ENCODE measurements around the gene PPIP5K1. TPM values are rescaled to one million over a fixed set of nuclear protein-coding genes. Genes with fewer than 3 reads are reported as not detected.

Gene PPIP5K1
- total RNA-seq, result 99.2 TPM

DNA sequence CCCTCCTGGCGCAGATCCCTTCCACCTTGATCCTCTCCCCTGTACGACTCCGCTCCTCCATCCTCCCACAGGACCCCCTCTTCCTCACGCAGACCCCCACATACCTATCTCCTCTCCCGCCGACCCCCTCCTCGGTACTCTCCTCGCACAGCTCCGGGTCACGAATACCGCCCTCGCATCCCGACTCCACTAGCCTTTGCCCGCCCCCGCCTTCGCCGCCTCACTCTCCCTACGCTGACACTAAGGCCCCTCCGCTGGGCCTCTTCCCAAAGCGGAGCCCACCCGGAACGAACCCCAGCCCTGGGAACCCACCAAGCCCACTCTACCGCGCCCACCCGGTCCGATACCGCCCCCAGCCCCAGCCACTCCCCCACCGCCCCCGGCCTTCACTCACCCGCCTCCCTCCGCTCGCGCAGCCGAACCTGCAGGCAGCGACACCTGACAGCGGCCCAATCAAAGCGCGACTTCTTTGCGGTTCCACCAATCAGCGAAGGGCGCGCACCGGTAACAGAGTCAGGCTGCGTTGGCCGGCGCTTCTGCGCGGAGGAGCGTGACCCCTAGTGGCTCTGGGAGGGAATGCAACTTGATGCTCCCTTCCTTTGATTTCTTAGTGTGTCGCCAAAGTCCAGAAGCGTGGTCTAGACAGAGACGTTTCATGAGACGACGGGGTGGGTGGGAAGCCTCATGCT, at the start of gene PPIP5K1:
Gene PPIP5K1 (minus strand): TSS at position 431 of the 689 bp plus-strand sequence. CDS start 5,704 bp downstream, outside the sequence.

DNA sequence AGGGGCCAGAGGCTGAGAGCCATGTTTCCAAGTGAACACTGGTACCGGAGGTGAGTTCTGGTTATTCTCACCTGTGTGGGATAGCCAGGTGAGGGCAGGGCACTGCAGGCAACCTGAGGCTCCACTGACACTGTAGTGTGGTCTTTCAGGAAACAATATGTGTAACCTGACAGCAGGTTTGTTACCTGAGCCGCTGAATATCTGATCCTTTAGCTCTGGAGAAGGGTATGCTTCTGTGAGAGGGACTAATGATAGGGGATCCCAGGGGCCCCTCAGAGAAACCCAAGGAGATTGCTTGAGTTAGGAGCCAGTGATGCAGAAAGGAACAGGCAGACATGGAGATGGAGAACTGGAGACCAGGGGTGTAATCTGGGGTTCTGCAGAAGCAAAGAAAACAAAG, 28.7 kb upstream of the PPIP5K1 start, which contains the start of gene STRC:
Gene STRC (minus strand): TSS at position 101 of the 400 bp plus-strand sequence. CDS start 78 bp downstream, at position 23.

DNA sequence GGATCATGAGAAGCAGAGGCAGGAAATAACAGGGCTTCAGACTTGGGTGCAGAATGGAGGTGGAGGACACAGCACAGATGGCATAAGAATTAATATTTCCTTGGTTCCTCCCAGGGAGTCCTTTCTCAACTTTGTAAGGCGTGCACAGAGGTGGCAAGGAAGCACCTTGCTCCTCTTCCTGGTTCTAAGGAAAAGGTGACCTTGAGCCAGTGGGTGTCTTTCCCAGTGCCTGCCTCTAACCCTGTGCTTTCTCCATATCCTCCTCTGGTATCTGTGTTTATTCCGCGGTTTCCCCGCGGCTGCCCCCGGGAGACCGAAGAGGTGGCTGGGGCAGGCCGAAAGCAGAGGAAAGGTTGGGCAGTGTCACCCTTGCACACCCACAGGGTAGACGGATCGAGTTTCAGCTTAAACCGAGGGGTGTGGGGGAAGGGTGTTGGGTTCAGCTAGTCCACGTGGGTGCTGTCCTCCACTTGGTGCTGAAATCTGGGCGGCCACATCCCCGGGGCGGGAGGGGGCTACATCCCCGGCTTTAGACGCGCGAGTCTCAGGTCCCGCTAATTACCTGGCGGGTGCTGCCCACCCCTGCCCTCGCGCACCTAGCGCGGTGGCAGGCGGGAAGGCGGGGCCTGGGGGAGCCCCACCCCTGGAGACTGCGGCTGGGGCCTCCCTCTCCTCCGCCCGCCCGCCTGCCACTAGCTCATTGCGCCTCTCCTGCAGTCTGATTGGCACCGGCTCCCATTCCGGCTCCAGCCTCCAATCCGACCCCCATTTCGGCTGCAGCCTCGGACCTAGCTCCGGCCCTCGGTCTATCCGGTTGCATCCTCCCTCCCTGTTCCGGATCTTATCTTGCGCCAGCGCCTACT, 3.6 kb upstream of the PPIP5K1 start, which contains the start of gene CKMT1B:
Gene CKMT1B (plus strand): TSS at position 700 of the 863 bp plus-strand sequence. CDS start 192 bp downstream, outside the sequence.

DNA sequence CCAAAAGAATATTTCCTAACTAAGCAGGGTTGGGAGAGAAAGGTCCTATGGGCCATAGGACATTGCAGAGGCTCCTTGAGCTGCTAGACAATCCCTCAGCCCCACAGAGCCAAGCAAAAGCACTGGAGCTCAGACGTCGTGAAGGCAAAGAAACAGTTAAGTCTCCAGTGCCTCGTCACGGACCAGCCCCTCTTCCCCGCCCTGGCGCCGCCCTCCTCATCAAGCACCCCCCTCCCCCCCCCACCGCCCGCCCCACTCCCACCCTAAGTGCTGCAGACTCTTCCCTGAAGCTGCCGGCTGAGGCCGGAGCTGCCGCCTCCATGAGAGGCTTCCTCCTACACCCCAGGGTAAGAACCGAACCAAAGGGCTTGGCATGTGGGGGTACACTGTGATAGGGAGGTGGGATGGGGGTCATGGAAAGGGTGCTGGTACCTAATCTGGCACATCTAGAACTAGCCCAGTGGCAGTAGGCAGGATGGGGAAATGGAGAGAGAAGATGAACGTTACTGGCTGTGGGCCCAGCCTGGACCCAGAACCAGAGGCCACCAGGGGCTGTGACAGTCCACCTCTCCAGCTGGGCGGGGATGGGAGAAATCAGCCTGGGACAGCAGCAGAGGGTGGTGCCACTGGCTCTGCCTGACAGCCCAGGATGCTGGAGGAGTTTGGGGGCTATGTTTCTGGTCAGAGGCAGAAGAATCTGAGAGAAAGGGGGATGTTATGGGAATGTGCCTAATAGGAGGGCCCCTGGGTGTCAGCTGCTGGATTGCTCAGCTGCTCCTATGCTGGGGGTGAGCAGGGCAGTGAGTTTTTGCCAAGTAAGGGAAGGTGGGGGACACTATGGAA, 72.4 kb downstream of the PPIP5K1 start, which contains the start of gene MAP1A:
Gene MAP1A (plus strand): TSS at position 255 of the 843 bp plus-strand sequence. CDS start 3,866 bp downstream, outside the sequence.

DNA sequence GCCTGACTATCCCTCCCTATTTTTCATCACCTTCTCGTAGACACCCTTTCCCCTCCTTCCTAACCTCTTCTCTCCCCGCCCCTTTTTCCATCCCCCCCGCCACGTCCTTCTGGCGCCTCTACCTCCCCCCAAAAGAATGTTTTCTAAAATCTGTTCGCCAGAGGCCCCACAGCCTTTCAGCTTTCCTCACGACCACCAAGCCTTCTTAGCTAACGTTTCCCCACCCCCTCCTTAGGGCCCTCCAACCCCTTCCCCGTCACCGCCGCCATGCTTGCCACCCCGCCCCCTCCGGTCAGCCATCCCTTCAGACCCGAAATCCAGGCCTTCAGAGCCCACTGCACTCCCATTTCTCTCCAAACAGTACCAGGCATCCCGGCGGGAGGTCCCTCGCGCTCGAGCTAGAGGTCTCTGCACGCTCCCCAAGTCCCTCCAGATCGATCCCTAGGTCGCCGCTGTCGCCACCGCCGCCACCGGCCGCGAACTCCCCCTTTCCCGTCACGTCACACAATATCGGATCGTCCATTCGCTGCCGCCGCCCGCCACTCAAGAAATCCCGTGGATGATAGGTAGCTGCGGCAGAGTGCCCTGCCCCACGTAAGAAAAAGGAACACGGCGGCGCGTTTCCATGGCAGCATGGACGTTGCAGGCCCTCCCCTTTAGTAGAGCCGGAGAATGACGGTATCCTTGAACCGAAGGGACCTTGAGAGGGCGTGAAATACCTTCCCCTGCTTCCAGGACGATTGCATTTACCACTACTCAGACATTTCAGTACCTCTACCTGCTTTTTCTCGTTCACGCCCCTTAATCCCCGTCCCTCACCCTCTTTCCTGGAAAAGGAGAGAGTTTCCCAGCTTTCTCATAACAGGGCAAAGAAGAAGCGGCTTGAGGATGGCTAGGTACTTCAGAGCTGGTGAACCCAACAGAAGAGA, 97.1 kb downstream of the PPIP5K1 start, which contains the start of gene TP53BP1:
Gene TP53BP1 (minus strand): TSS at position 484 of the 929 bp plus-strand sequence. CDS start 113 bp downstream, at position 371.

Small RNAs within 50 kb of the gene (small RNA-seq; reads per million reads assigned to genes)
- gene RNU6-554P (ENCODE audit: low replicate concordance) (not detected), gene RNU6-610P (ENCODE audit: low replicate concordance) (not detected)

Other genes with a start within 250 kb of the PPIP5K1 start
- 47.6 TPM for gene ZSCAN29, start 219.2 kb downstream of the PPIP5K1 start, total RNA-seq
- gene TUBGCP4, start 219.1 kb downstream of the PPIP5K1 start, total RNA-seq, result 25.7 TPM
- gene TP53BP1, start 97.1 kb downstream of the PPIP5K1 start, total RNA-seq, result 258 TPM
- 48.2 TPM for gene MAP1A, start 72.6 kb downstream of the PPIP5K1 start, total RNA-seq
- 11.9 TPM for gene CKMT1B, start 3.8 kb upstream of the PPIP5K1 start, total RNA-seq
- gene STRC, start 28.6 kb upstream of the PPIP5K1 start, total RNA-seq, result 1.6 TPM
- gene CATSPER2, start 58.6 kb upstream of the PPIP5K1 start, total RNA-seq, result 18.2 TPM
- gene CKMT1A, start 103.7 kb upstream of the PPIP5K1 start, total RNA-seq, result 12.2 TPM
- gene PDIA3, start 156.2 kb upstream of the PPIP5K1 start, total RNA-seq, result 34.1 TPM
- 5.0 TPM for gene ELL3, start 186.8 kb upstream of the PPIP5K1 start, total RNA-seq
- gene SERF2, start 202.1 kb upstream of the PPIP5K1 start, total RNA-seq, result 62.3 TPM
- gene SERINC4, start 210.0 kb upstream of the PPIP5K1 start, total RNA-seq, result not detected
- gene HYPK, start 210.4 kb upstream of the PPIP5K1 start, total RNA-seq, result 11.0 TPM
- 21.0 TPM for gene MFAP1, start 234.5 kb upstream of the PPIP5K1 start, total RNA-seq
- 17.2 TPM for gene WDR76, start 236.8 kb upstream of the PPIP5K1 start, total RNA-seq